Astrocyte of the cerebellum (primary cell): ENCODE results near the gene PITPNC1.

Source experiments
- DNase-seq: peaks from one replicate; pipeline ENCODE4 v3.0.0-alpha.2; 2011; ENCODE audit warnings: low read depth
- H3K4me3 ChIP-seq: 2 replicates; pipeline ENCODE4 v1.5.1; 2011; ENCODE audit warnings: mild to moderate bottlenecking, low read depth, low read length, moderate library complexity
- in situ Hi-C: cut with HindIII; loops from 2 replicates; pipeline ENCODE4 v1.10.0; 2017; ENCODE audit warnings: low sequenced_read_pairs
- TF ChIP-seq, protein P1 (sequence below): IDR thresholded peaks from 2 replicates; pipeline ENCODE4 v1.5.1; 2012; ENCODE audit warnings: low read length, low read depth, moderate library complexity, mild to moderate bottlenecking; ENCODE audit errors: missing control alignments

Gene PITPNC1

DNA sequence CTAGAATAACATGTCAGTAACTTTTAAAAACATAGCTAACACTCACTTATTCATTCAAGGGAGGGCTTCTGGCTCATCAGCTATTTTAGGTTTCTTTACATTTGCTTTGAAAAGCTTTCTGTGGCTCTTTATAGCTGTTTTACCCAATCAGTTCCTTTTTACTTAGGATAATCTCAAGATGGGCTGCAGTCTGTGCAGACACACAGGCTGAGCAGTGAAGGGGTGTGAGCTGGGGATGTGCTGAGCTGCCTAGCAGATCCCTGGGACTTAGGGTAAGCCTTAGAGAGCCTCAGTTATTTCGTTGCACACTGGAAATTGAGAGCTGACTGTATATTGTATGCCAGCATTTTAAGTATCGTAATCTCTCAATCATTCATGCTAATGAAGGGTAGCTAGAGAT, 310.4 kb downstream of the PITPNC1 start:
- in situ Hi-C loops: no loop called here
- TF ChIP-seq, protein P1, sequence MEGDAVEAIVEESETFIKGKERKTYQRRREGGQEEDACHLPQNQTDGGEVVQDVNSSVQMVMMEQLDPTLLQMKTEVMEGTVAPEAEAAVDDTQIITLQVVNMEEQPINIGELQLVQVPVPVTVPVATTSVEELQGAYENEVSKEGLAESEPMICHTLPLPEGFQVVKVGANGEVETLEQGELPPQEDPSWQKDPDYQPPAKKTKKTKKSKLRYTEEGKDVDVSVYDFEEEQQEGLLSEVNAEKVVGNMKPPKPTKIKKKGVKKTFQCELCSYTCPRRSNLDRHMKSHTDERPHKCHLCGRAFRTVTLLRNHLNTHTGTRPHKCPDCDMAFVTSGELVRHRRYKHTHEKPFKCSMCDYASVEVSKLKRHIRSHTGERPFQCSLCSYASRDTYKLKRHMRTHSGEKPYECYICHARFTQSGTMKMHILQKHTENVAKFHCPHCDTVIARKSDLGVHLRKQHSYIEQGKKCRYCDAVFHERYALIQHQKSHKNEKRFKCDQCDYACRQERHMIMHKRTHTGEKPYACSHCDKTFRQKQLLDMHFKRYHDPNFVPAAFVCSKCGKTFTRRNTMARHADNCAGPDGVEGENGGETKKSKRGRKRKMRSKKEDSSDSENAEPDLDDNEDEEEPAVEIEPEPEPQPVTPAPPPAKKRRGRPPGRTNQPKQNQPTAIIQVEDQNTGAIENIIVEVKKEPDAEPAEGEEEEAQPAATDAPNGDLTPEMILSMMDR: no peak
- DNase-seq: no peak
- no peak overlapping the region for H3K4me3 ChIP-seq

DNA sequence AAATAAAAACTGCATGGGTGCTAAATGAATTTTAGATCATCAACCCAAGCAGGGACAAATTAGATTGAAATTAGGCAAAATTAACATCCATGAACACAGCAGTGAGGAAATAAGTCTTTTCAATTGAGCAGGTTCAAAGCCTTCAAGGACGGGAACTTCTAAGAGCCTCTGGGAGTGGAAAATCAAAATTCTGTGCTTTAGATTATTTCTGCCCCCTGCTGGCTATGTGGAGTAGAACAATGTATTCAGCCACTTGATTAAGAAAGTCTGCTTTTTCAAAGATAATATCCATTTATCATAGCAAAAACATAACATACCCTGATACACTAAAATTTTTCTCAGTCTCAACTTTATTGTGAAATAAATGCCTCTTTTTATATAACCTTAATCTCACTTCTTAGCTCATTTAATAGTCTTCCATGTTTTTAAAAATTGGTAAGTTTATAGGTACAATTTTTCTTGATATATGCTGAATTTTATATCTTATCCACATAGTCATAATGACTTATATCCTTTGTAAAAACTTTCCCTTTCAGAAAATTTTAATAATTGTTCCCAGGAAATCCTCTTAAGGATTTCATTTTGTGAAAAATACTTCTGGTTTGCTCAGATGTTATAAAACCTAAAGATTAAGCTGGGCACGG, 312.6 kb downstream of the PITPNC1 start:
- H3K4me3 ChIP-seq: no peak overlapping the region
- TF ChIP-seq, protein P1: peak; percentile 68
- in situ Hi-C loops: no loop called here
- peak; percentile 60 for DNase-seq

DNA sequence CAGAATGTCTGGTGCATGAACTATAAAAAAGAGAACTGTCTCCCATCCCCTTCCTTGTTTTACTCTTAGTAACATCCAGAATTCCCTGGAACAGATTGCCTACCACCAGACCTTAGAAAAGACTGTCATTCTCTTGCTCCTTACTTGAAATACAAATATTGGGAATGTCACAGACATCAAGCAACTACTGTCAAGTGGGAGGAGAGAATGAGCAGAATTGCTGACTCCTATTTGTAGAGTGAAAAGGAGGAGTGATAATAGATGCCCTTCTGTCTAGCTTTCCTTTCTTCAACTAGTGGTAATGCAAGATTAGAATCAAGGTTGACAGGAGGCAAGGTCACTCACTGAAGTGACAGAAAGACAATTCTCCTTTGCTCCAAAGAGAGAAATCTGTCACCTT, 316.7 kb downstream of the PITPNC1 start:
- no peak overlapping the region for H3K4me3 ChIP-seq
- DNase-seq: no peak
- in situ Hi-C loops: no loop called here
- TF ChIP-seq, protein P1: no peak

DNA sequence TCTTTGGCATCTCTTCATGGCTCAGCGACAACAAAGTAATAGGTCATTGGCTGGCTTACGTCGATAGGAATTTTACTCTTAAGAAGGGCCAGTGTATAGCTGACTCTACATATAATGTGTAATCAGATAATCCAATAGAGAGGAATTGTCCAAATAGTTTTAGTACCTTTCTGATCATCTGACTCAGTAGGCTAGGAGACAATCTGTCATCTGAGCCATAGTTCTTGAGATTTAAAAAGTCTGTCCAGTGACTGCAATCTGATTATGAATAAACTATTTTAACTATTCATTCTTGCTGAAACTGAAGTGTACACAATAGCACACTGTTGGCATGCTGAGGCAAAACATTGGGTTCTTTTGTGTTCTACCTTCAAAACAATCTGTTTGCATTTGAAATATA, 319.3 kb downstream of the PITPNC1 start:
- in situ Hi-C loops: no loop called here
- TF ChIP-seq, protein P1: no peak
- DNase-seq: no peak
- H3K4me3 ChIP-seq: no peak overlapping the region

DNA sequence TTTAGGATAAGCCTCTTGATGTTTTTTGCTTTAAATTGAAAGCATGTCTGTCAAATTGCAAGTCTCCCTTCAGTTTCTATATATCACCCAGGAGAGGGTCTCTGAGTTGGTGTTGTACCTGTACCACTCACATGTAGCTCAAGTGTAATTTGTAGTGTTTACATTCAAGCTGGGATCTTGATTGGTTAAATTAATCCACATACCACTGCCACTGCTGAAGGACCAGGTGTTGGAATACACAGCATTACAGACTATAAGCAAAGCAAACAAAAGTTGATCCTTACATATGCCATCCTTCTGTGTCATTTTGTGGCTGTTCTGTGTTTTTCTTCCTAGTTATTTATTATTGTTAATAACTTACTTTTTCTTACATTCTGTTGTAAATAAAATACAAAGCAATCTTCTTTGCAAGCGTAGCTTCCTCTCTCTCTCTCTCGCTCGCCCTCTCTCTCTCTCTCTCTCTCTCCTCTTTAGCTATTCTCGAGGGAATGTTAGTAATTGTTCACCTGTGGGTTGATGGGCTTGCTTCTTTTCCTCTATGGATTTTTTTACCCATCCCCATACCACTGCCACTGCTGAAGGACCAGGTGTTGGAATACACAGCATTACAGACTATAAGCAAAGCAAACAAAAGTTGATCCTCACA, 319.9 kb downstream of the PITPNC1 start:
- in situ Hi-C loops: no loop called here
- TF ChIP-seq, protein P1: no peak
- no peak overlapping the region for H3K4me3 ChIP-seq
- DNase-seq: no peak

DNA sequence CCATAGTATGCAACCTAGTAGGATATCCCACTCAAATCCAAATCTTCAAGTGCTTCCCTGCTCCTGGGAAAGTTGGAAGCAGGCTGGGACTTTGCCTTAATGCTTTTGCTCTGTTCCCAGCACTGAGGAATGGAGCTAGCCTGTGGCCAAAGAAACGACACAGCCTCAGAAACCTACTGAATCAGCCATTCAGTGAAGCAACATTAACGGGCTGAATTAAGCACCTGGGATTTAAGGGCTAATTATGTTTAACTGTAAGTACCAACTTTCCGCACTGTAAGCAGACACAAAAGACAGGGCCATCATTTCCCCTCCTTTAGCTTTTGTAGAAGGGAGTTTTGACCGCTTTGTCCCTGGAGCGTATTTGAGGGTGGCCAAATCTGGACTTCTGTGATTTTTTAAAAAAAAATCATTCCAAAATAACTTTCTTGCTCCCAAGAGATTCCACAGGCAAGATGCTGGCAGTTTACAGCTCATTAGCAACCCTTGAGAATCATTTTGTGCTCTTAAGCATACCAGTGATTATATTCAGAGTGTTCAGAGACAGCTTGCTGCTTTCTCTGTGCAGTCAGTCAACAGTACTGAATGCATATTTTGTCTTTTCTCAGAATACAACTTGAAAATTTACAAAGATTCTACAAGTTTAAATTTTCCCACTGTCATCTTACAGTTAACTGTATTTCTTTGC, 323.1 kb downstream of the PITPNC1 start:
- no peak for DNase-seq
- no peak overlapping the region for H3K4me3 ChIP-seq
- in situ Hi-C loops: no loop called here
- TF ChIP-seq, protein P1: no peak
